ENCODE measurements around the gene SHFL. TPM values are rescaled to one million over a fixed set of nuclear protein-coding genes. Genes with fewer than 3 reads are reported as not detected.

Gene SHFL
- total RNA-seq, 6 donors from 2014 or later = 28.9 to 95.3 (median 39.0) TPM

DNA sequence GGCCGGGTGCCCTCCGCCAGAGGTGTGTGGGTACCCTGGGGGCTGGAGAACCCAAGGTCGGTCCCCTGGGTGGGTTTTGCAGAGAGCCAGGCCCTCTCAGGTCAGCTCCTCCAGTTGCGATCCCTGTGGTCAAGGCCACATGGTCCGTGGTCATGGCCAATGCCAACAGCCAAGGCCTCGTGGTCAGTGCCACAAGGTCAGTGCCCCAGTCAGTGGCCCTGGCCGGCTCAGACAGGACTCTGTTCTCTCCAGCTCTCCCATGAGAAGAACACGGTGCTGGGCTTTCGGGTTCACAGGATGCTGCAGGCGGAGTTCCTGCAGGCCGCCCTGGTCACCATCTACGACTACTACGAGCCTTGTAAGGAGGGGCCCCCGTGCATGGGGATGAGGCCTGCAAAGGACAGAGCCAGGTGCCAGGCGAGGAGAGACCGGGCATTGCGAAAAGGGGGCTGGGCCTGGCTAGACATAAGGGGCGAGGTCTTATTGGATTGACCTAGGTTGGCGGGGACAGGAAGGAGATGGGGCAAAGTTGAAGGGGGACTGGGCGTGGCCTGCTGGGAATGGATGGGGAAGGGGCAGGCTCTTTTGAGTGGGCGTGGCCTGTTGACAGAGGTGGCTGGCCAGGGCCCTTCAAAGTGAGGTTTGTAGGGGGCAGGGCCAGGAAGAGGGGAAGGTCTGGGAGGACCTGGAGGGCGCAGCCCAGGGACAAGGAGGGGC is 15.2 kb upstream of the SHFL start:
- Histone ChIP-seq H3K27me3 (no peaks in the 10 kb centered on the region), H3K27ac (no peak overlapping the region), H3K4me3 (no peak overlapping the region), H3K9me3 (peaks cover 0 to 10% (median 4%) of the 10 kb centered on the region in 4 donors), H3K36me3 (no peaks in the 10 kb centered on the region), H3K4me1 (no peaks in the 10 kb centered on the region)
- DNase-seq (no peak), ATAC-seq (ENCODE audit: low FRiP score in 2 of 2) (peak in 1 of 2 donors; percentile 6)
- no peak for TF ChIP-seq POLR2AphosphoS5 (IDR thresholded peaks at IDR 0.05)
- no peak for TF ChIP-seq POLR2A (IDR thresholded peaks at IDR 0.05)
- TF ChIP-seq CTCF (IDR thresholded peaks at IDR 0.05) = no peak
- no peak for TF ChIP-seq EP300 (IDR thresholded peaks at IDR 0.05)
- 74 to 80% methylated on average over 18 of the region's 22 CpGs for WGBS, 2 donors

DNA sequence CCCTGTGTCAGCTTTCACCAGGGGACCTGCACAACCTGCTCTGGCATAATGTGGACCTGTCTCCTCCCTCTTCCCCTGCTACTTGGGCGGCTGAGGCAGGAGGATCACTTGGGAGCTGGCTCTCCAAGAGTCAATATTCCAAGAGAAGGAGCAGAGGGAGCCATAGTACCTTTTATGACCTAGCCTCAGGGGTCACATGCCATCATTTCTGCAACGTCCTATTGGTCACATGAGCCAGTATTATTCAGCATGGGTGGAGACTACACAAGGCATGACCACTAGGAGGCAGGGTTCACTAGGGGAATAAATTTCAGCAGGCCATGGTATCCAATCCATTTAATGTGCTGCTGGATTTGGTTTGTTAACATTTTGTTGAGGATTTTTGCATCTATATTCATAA is 12.0 kb upstream of the SHFL start:
- H3K4me1 ChIP-seq = no peaks in the 10 kb centered on the region
- ATAC-seq (ENCODE audit: low FRiP score in 2 of 2) (no peak), DNase-seq (no peak)
- 44 to 49% methylated on average over 2 of the region's 2 CpGs for WGBS, 2 donors
- no peak for TF ChIP-seq POLR2AphosphoS5 (IDR thresholded peaks at IDR 0.05)
- no peak for TF ChIP-seq EP300 (IDR thresholded peaks at IDR 0.05)
- peak in 1 of 6 experiments; percentile 40 for TF ChIP-seq CTCF (IDR thresholded peaks at IDR 0.05)
- no peak for TF ChIP-seq POLR2A (IDR thresholded peaks at IDR 0.05)
- H3K27ac ChIP-seq = no peak overlapping the region
- no peaks in the 10 kb centered on the region for H3K36me3 ChIP-seq
- H3K9me3 ChIP-seq = peaks cover 0 to 10% (median 4%) of the 10 kb centered on the region in 4 donors
- H3K4me3 ChIP-seq = no peak overlapping the region
- no peaks in the 10 kb centered on the region for H3K27me3 ChIP-seq

GRCh38 chr19:10076535-10076934 is 9.6 kb upstream of the SHFL start:
- H3K36me3 ChIP-seq = no peaks in the 10 kb centered on the region
- no peaks in the 10 kb centered on the region for H3K4me1 ChIP-seq
- H3K4me3 ChIP-seq = no peak overlapping the region
- TF ChIP-seq POLR2AphosphoS5 (IDR thresholded peaks at IDR 0.05) = no peak
- no peak for TF ChIP-seq CTCF (IDR thresholded peaks at IDR 0.05)
- TF ChIP-seq EP300 (IDR thresholded peaks at IDR 0.05) = no peak
- no peak for TF ChIP-seq POLR2A (IDR thresholded peaks at IDR 0.05)
- no peaks in the 10 kb centered on the region for H3K27me3 ChIP-seq
- peaks cover 0 to 10% (median 4%) of the 10 kb centered on the region in 4 donors for H3K9me3 ChIP-seq
- 83 to 87% methylated on average over 6 of the region's 6 CpGs for WGBS, 2 donors
- no peak overlapping the region for H3K27ac ChIP-seq
- no peak for DNase-seq
- no peak for ATAC-seq (ENCODE audit: low FRiP score in 2 of 2)

DNA sequence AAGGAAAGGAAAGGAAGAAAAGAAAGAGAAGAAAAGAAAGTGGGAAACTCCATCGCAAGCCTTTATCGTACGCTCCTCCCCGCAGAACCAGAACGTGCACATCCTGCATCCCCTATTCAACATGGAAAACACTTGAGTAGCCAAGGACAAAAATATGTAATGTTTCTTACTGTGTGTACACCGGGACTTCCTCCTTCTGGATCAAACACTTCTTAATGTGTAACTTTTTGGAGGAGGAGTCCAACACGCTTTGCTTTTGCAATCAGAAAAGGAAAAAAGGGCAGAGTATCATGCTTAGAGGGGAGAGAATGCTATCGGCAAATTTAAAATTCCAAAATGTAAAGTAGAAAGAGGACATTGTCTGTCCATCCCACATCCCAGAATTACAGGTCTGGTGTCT is 7.8 kb upstream of the SHFL start:
- H3K27ac ChIP-seq = no peak overlapping the region
- WGBS, 2 donors = 37 to 55% methylated on average over 8 of the region's 8 CpGs
- no peaks in the 10 kb centered on the region for H3K4me1 ChIP-seq
- DNase-seq = no peak
- no peak overlapping the region for H3K4me3 ChIP-seq
- no peaks in the 10 kb centered on the region for H3K36me3 ChIP-seq
- no peak for TF ChIP-seq CTCF (IDR thresholded peaks at IDR 0.05)
- TF ChIP-seq POLR2AphosphoS5 (IDR thresholded peaks at IDR 0.05) = no peak
- TF ChIP-seq EP300 (IDR thresholded peaks at IDR 0.05) = no peak
- no peak for TF ChIP-seq POLR2A (IDR thresholded peaks at IDR 0.05)
- H3K27me3 ChIP-seq = no peaks in the 10 kb centered on the region
- ATAC-seq (ENCODE audit: low FRiP score in 2 of 2) = peak in 1 of 2 donors; percentile 59
- peaks cover 0 to 10% (median 4%) of the 10 kb centered on the region in 4 donors for H3K9me3 ChIP-seq

DNA sequence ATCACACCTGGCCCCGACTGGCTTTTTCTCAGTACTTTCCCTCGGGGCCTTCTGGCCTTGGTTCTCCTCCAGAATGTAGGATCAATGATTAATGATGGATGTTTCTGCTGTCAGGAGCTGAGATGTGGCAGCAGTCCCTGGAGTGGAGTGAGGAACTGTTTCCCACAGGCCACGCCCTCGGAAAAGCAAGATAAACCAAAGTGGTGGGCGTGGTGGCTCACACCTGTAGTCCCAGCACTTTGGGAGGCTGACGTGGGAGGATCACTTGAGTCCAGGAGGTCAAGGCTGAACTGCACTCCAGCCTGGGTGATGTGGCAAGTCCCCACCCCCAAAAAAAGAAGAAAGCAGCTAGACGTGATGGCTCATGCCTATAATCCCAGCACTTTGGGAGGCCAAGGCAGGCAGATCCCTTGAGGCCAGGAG is 7.1 kb upstream of the SHFL start:
- peak in 1 of 2 donors; percentile 51 for ATAC-seq (ENCODE audit: low FRiP score in 2 of 2)

More for the DNA sequence above, 7.1 kb upstream of the SHFL start:
- Histone ChIP-seq H3K27me3 (no peaks in the 10 kb centered on the region), H3K36me3 (no peaks in the 10 kb centered on the region), H3K4me1 (no peaks in the 10 kb centered on the region), H3K4me3 (no peak overlapping the region), H3K27ac (no peak overlapping the region), H3K9me3 (peaks cover 0 to 4% (median 1%) of the 10 kb centered on the region in 4 donors)
- WGBS, 2 donors = 47 to 68% methylated on average over 7 of the region's 7 CpGs
- TF ChIP-seq POLR2A (IDR thresholded peaks at IDR 0.05) (no peak), CTCF (IDR thresholded peaks at IDR 0.05) (no peak), EP300 (IDR thresholded peaks at IDR 0.05) (no peak), POLR2AphosphoS5 (IDR thresholded peaks at IDR 0.05) (no peak)
- no peak for DNase-seq
